Measurements from ENCODE around the gene OR52E5. TPM values are rescaled to one million over a fixed set of nuclear protein-coding genes. Genes with fewer than 3 reads are reported as not detected.

Gene OR52E5
- not detected for polyA plus RNA-seq
- long read RNA-seq, donor 1 = 0 reads
- long read RNA-seq, donor 2 = 0 reads
- long read RNA-seq, donor 3 = 0 reads
- long read RNA-seq, donor 4 = 0 reads
- long read RNA-seq, donor 5 = 0 reads
- long read RNA-seq, donor 6 = 0 reads
- long read RNA-seq, donor 7 = 0 reads
- long read RNA-seq, donor 8 = 0 reads
- long read RNA-seq, donor 9 = 0 reads
- long read RNA-seq, donor 10 = 0 reads
- long read RNA-seq, donor 11 = 0 reads

- Histone ChIP-seq H3K4me3 (ENCODE audit: low read length) (no peak within 1 kb of the TSS), H3K36me3 (ENCODE audit: control insufficient read depth, insufficient read depth, low read length) (no peaks in the 10 kb centered on the region), H3K27me3 (ENCODE audit: control insufficient read depth, insufficient read depth, low read length) (no peaks in the 10 kb centered on the region), H3K9me3 (ENCODE audit: control insufficient read depth, low read depth, low read length) (no peaks in the 10 kb centered on the region), H3K4me1 (ENCODE audit: control insufficient read depth, insufficient read depth, low read length) (no peaks in the 10 kb centered on the region), H3K27ac (ENCODE audit: low read length) (no peak within 1 kb of the TSS)
- 100% methylated on average over 1 of the region's 3 CpGs for WGBS (ENCODE audit: insufficient coverage, low lambda C conversion rate)
- no peak for DNase-seq
Observed at GRCh38 chr11:5892908-5893307, at the start of gene OR52E5. Gene OR52E5, plus strand, starts transcription at chr11:5893208. Its CDS starts 7,569 bp downstream, at chr11:5900777.

- Histone ChIP-seq H3K36me3 (ENCODE audit: control insufficient read depth, insufficient read depth, low read length) (no peaks in the 10 kb centered on the region), H3K27me3 (ENCODE audit: control insufficient read depth, insufficient read depth, low read length) (no peaks in the 10 kb centered on the region), H3K27ac (ENCODE audit: low read length) (no peak overlapping the region), H3K9me3 (ENCODE audit: control insufficient read depth, low read depth, low read length) (no peaks in the 10 kb centered on the region), H3K4me3 (ENCODE audit: low read length) (no peak overlapping the region), H3K4me1 (ENCODE audit: control insufficient read depth, insufficient read depth, low read length) (no peaks in the 10 kb centered on the region)
- no peak for DNase-seq
- WGBS (ENCODE audit: insufficient coverage, low lambda C conversion rate) = 83% methylated on average over 1 of the region's 1 CpG
Observed at GRCh38 chr11:5846701-5847100, 46.3 kb upstream of the OR52E5 start.

- no peaks in the 10 kb centered on the region for H3K27me3 ChIP-seq (ENCODE audit: control insufficient read depth, insufficient read depth, low read length)
- H3K4me3 ChIP-seq (ENCODE audit: low read length) = no peak overlapping the region
- no peaks in the 10 kb centered on the region for H3K9me3 ChIP-seq (ENCODE audit: control insufficient read depth, low read depth, low read length)
- H3K4me1 ChIP-seq (ENCODE audit: control insufficient read depth, insufficient read depth, low read length) = no peaks in the 10 kb centered on the region
- no peak for DNase-seq
- H3K36me3 ChIP-seq (ENCODE audit: control insufficient read depth, insufficient read depth, low read length) = no peaks in the 10 kb centered on the region
- no peak overlapping the region for H3K27ac ChIP-seq (ENCODE audit: low read length)
Observed at GRCh38 chr11:5847711-5848110, 45.3 kb upstream of the OR52E5 start.

- 60% methylated on average over 1 of the region's 1 CpG for WGBS (ENCODE audit: insufficient coverage, low lambda C conversion rate)
- H3K27ac ChIP-seq (ENCODE audit: low read length) = no peak overlapping the region
- H3K4me1 ChIP-seq (ENCODE audit: control insufficient read depth, insufficient read depth, low read length) = no peaks in the 10 kb centered on the region
- no peaks in the 10 kb centered on the region for H3K36me3 ChIP-seq (ENCODE audit: control insufficient read depth, insufficient read depth, low read length)
- H3K4me3 ChIP-seq (ENCODE audit: low read length) = no peak overlapping the region
- no peaks in the 10 kb centered on the region for H3K9me3 ChIP-seq (ENCODE audit: control insufficient read depth, low read depth, low read length)
- no peak for DNase-seq
- H3K27me3 ChIP-seq (ENCODE audit: control insufficient read depth, insufficient read depth, low read length) = no peaks in the 10 kb centered on the region
Observed at GRCh38 chr11:5851002-5851401, 42.0 kb upstream of the OR52E5 start.

- Histone ChIP-seq H3K9me3 (ENCODE audit: control insufficient read depth, low read depth, low read length) (no peaks in the 10 kb centered on the region), H3K4me3 (ENCODE audit: low read length) (no peak within 1 kb of the TSS), H3K27me3 (ENCODE audit: control insufficient read depth, insufficient read depth, low read length) (no peaks in the 10 kb centered on the region), H3K27ac (ENCODE audit: low read length) (no peak within 1 kb of the TSS), H3K36me3 (ENCODE audit: control insufficient read depth, insufficient read depth, low read length) (no peaks in the 10 kb centered on the region), H3K4me1 (ENCODE audit: control insufficient read depth, insufficient read depth, low read length) (no peaks in the 10 kb centered on the region)
- no peak for DNase-seq
- WGBS (ENCODE audit: insufficient coverage, low lambda C conversion rate) = no CpG with 5 or more reads among the region's 3 CpGs
Observed at GRCh38 chr11:5857590-5857989, 35.4 kb upstream of the OR52E5 start, which contains the start of gene OR52E8. Gene OR52E8, minus strand, starts transcription at chr11:5857690. Its CDS starts 0 bp downstream, at chr11:5857690.

- H3K9me3 ChIP-seq (ENCODE audit: control insufficient read depth, low read depth, low read length) = peaks cover 4% of the 10 kb centered on the region
- no peaks in the 10 kb centered on the region for H3K4me1 ChIP-seq (ENCODE audit: control insufficient read depth, insufficient read depth, low read length)
- no peaks in the 10 kb centered on the region for H3K27me3 ChIP-seq (ENCODE audit: control insufficient read depth, insufficient read depth, low read length)
- H3K27ac ChIP-seq (ENCODE audit: low read length) = no peak overlapping the region
- H3K36me3 ChIP-seq (ENCODE audit: control insufficient read depth, insufficient read depth, low read length) = no peaks in the 10 kb centered on the region
- WGBS (ENCODE audit: insufficient coverage, low lambda C conversion rate) = 100% methylated on average over 1 of the region's 2 CpGs
- no peak for DNase-seq
- no peak overlapping the region for H3K4me3 ChIP-seq (ENCODE audit: low read length)
Observed at GRCh38 chr11:5865826-5866225, 27.2 kb upstream of the OR52E5 start.

GRCh38 chr11:5878564-5878963 is 14.4 kb upstream of the OR52E5 start:
- no peak for DNase-seq
- WGBS (ENCODE audit: insufficient coverage, low lambda C conversion rate) = no CpG with 5 or more reads among the region's 2 CpGs
- no peaks in the 10 kb centered on the region for H3K4me1 ChIP-seq (ENCODE audit: control insufficient read depth, insufficient read depth, low read length)
- no peaks in the 10 kb centered on the region for H3K36me3 ChIP-seq (ENCODE audit: control insufficient read depth, insufficient read depth, low read length)
- H3K4me3 ChIP-seq (ENCODE audit: low read length) = no peak overlapping the region
- no peak overlapping the region for H3K27ac ChIP-seq (ENCODE audit: low read length)
- H3K27me3 ChIP-seq (ENCODE audit: control insufficient read depth, insufficient read depth, low read length) = no peaks in the 10 kb centered on the region
- no peaks in the 10 kb centered on the region for H3K9me3 ChIP-seq (ENCODE audit: control insufficient read depth, low read depth, low read length)

- H3K27ac ChIP-seq (ENCODE audit: low read length) = no peak within 1 kb of the TSS
- no peaks in the 10 kb centered on the region for H3K9me3 ChIP-seq (ENCODE audit: control insufficient read depth, low read depth, low read length)
- H3K4me3 ChIP-seq (ENCODE audit: low read length) = no peak within 1 kb of the TSS
- H3K4me1 ChIP-seq (ENCODE audit: control insufficient read depth, insufficient read depth, low read length) = no peaks in the 10 kb centered on the region
- no peaks in the 10 kb centered on the region for H3K36me3 ChIP-seq (ENCODE audit: control insufficient read depth, insufficient read depth, low read length)
- no peak for DNase-seq
- WGBS (ENCODE audit: insufficient coverage, low lambda C conversion rate) = no CpG with 5 or more reads among the region's 4 CpGs
- H3K27me3 ChIP-seq (ENCODE audit: control insufficient read depth, insufficient read depth, low read length) = no peaks in the 10 kb centered on the region
Observed at GRCh38 chr11:5880329-5880728, 12.7 kb upstream of the OR52E5 start, which contains the start of gene OR52E4. Gene OR52E4, plus strand, starts transcription at chr11:5880629. Its CDS starts 3,664 bp downstream, at chr11:5884293.

GRCh38 chr11:5881756-5882155 is 11.3 kb upstream of the OR52E5 start:
- Histone ChIP-seq H3K4me3 (ENCODE audit: low read length) (no peak overlapping the region), H3K27ac (ENCODE audit: low read length) (no peak overlapping the region), H3K4me1 (ENCODE audit: control insufficient read depth, insufficient read depth, low read length) (no peaks in the 10 kb centered on the region), H3K36me3 (ENCODE audit: control insufficient read depth, insufficient read depth, low read length) (no peaks in the 10 kb centered on the region), H3K27me3 (ENCODE audit: control insufficient read depth, insufficient read depth, low read length) (no peaks in the 10 kb centered on the region), H3K9me3 (ENCODE audit: control insufficient read depth, low read depth, low read length) (no peaks in the 10 kb centered on the region)
- DNase-seq = no peak

GRCh38 chr11:5887172-5887571 is 5.8 kb upstream of the OR52E5 start:
- DNase-seq = no peak
- Histone ChIP-seq H3K27ac (ENCODE audit: low read length) (no peak overlapping the region), H3K9me3 (ENCODE audit: control insufficient read depth, low read depth, low read length) (no peaks in the 10 kb centered on the region), H3K36me3 (ENCODE audit: control insufficient read depth, insufficient read depth, low read length) (no peaks in the 10 kb centered on the region), H3K27me3 (ENCODE audit: control insufficient read depth, insufficient read depth, low read length) (no peaks in the 10 kb centered on the region), H3K4me3 (ENCODE audit: low read length) (no peak overlapping the region), H3K4me1 (ENCODE audit: control insufficient read depth, insufficient read depth, low read length) (no peaks in the 10 kb centered on the region)
- 92% methylated on average over 2 of the region's 3 CpGs for WGBS (ENCODE audit: insufficient coverage, low lambda C conversion rate)

- no peaks in the 10 kb centered on the region for H3K9me3 ChIP-seq (ENCODE audit: control insufficient read depth, low read depth, low read length)
- no peak overlapping the region for H3K4me3 ChIP-seq (ENCODE audit: low read length)
- no peak overlapping the region for H3K27ac ChIP-seq (ENCODE audit: low read length)
Observed at GRCh38 chr11:5887661-5888060, 5.3 kb upstream of the OR52E5 start.

More at GRCh38 chr11:5887661-5888060, 5.3 kb upstream of the OR52E5 start:
- H3K4me1 ChIP-seq (ENCODE audit: control insufficient read depth, insufficient read depth, low read length) = no peaks in the 10 kb centered on the region
- WGBS (ENCODE audit: insufficient coverage, low lambda C conversion rate) = no CpG with 5 or more reads among the region's 1 CpG
- no peaks in the 10 kb centered on the region for H3K27me3 ChIP-seq (ENCODE audit: control insufficient read depth, insufficient read depth, low read length)
- no peaks in the 10 kb centered on the region for H3K36me3 ChIP-seq (ENCODE audit: control insufficient read depth, insufficient read depth, low read length)
- DNase-seq = no peak

All from large intestine (tissue), 12 donors.